K562 (cell line): ENCODE data around the gene DSTYK. TPM values are rescaled to one million over a fixed set of nuclear protein-coding genes. Genes with fewer than 3 reads are reported as not detected.

ENCODE experiments used
- CHCHD3 ChIP-seq: fragments of 250-450 bp; sonication (Bioruptor Pico); IDR thresholded peaks from 2 replicates; pipeline ENCODE4 v2.1.2; 2022; ENCODE audit warnings: mild to moderate bottlenecking
- ERF ChIP-seq: fragments of 450-650 bp; formaldehyde crosslinking; IDR thresholded peaks from 2 replicates; pipeline ENCODE4 v1.4.0; 2020; ENCODE audit warnings: mild to moderate bottlenecking, mixed read lengths
- MEF2A ChIP-seq: IDR thresholded peaks from 2 replicates; pipeline ENCODE4 v1.6.1; 2011; ENCODE audit warnings: low read depth, mild to moderate bottlenecking, low read length, moderate library complexity; ENCODE audit not compliant: control insufficient read depth
- MTA2 ChIP-seq: fragments of 450-650 bp; IDR thresholded peaks from 2 replicates; pipeline ENCODE4 v1.6.1; 2016; ENCODE audit warnings: low read depth
- NCOA4 ChIP-seq: fragments of 450-650 bp; IDR thresholded peaks from 2 replicates; pipeline ENCODE4 v1.6.1; 2018; ENCODE audit warnings: mild to moderate bottlenecking; ENCODE audit not compliant: partially characterized antibody
- NFRKB ChIP-seq: fragments of 450-650 bp; IDR thresholded peaks from 2 replicates; pipeline ENCODE4 v1.6.1; 2016; ENCODE audit warnings: low read depth
- POLR3A ChIP-seq: IDR thresholded peaks from 2 replicates; pipeline ENCODE4 v1.6.1; 2011; ENCODE audit warnings: borderline replicate concordance, mild to moderate bottlenecking, moderate library complexity; ENCODE audit not compliant: insufficient read length, insufficient read depth; ENCODE audit errors: extremely low read depth
- TFAM ChIP-seq: fragments of 250-450 bp; sonication (Bioruptor Pico); conservative IDR thresholded peaks from 2 replicates; pipeline ENCODE4 v1.5.0; 2021; ENCODE audit warnings: mild to moderate bottlenecking, moderate library complexity
- ZNF586 ChIP-seq: fragments of 450-650 bp; formaldehyde crosslinking; conservative IDR thresholded peaks from 2 replicates; pipeline ENCODE4 v1.4.0; 2020; ENCODE audit warnings: mild to moderate bottlenecking, moderate library complexity
- polyA plus RNA-seq, 8 experiments: library from polyadenylated mRNA; depleted of rRNA in 4 of 8; stranded (reverse) in 5 of 8; unstranded in 3 of 8; fragments of >200 nt; fragmentation: Nextera tagmentation in 2 of 8; fragmentation: Illumina TruSeq in 1 of 8; extraction: Ambion mirVana in 2 of 8; extraction: Trizol in 1 of 8; gene quantifications; 2 replicates each; pipeline versions ENCODE4 v1.2.1 to v1.2.3, GENCODE V29; 2011 to 2014; ENCODE audit warnings: inconsistent platforms in 1 of 8, missing spikeins in 1 of 8
- total RNA-seq, 7 experiments: library from RNA; depleted of rRNA in 6 of 7; stranded (reverse); fragments of >200 nt in 6 of 7; fragmentation: Illumina TruSeq in 2 of 7; extraction: Trizol in 2 of 7; gene quantifications; 2 replicates each; pipeline versions ENCODE4 v1.2.1 to v1.2.3, GENCODE V29; 2011 to 2021; ENCODE audit warnings: low replicate concordance in 1 of 7
- TF ChIP-seq, protein P1 (sequence below): fragments of 450-650 bp; formaldehyde crosslinking; IDR thresholded peaks from 2 replicates; pipeline ENCODE4 v1.4.0; 2022; ENCODE audit warnings: missing genetic modification characterization
- TF ChIP-seq, protein P2 (sequence below): fragments of 450-650 bp; IDR thresholded peaks from one replicate; pipeline ENCODE4 v1.6.1; 2018; ENCODE audit warnings: mild to moderate bottlenecking, moderate library complexity; ENCODE audit not compliant: partially characterized antibody
- TF ChIP-seq, protein P3 (sequence below): fragments of 200-400 bp; formaldehyde crosslinking; IDR thresholded peaks from 2 replicates; pipeline ENCODE4 v1.6.1; 2017; ENCODE audit warnings: mild to moderate bottlenecking, low read depth, low read length, moderate library complexity
- TF ChIP-seq, protein P4 (sequence below): fragments of 250-450 bp; sonication (Bioruptor Pico); IDR thresholded peaks from 2 replicates; pipeline ENCODE4 v1.9.0; 2021; ENCODE audit warnings: mild to moderate bottlenecking
- TF ChIP-seq, protein P5 (sequence below), 3 experiments: fragments of 200-800 bp in 1 of 3; sonication (Bioruptor generic) in 1 of 3; sonication (generic) in 1 of 3; formaldehyde crosslinking in 1 of 3; IDR thresholded peaks; 2 replicates each; pipeline versions ENCODE4 v1.6.1 to v1.8.0; 2016 to 2022; ENCODE audit warnings: mild to moderate bottlenecking in 2 of 3, missing compliant biosample characterization in 2 of 3, missing genetic modification characterization in 2 of 3, missing genetic modification reagents in 1 of 3
- TF ChIP-seq, protein P6 (sequence below): sonication (generic); formaldehyde crosslinking; IDR thresholded peaks from 2 replicates; pipeline ENCODE4 v1.8.0; 2023; ENCODE audit warnings: missing genetic modification reagents, mild to moderate bottlenecking, borderline replicate concordance

DSTYK gene
- total and polyA plus RNA-seq, 9 of the 15 experiments (the other 6 are each of a cell fraction or from before 2014, with no cell fraction given): 4.2 to 7.1 (median 6.2) TPM

DNA sequence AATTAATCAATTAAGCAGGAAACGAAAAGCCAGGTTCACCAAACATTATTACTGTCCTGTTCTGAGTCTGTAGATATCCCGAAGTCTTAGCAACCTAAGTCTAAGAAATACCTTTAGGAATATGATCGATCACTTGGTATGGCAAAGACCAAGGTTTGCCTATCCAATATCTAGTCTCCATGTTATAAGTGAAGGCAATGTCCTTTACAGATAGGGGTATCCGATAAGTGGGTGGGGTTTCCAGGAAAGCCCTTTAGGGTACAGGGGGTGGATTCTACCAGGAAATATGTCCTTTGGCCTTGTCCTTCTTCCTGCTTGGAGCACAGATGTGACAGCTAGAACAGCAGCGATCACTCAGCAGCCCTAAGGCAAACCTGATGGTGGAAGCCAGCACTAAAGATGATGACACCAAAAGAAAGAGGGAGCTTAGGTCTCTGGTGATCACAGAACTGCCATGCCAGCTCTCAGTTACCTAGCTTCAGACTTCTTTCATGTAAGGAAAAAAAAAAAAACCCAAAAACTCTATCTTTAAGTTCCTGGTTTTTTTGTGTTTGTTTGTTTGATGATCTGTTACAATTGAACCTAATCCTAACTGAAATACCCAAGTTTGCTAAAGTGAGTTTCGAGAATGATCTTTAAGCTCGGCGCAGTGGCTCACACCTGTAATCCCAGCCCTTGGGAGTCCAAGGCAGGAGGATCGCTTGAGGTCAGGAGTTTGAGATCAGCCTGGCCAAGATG is 40.8 kb downstream of the DSTYK start (continued):
- TF ChIP-seq, protein P1, sequence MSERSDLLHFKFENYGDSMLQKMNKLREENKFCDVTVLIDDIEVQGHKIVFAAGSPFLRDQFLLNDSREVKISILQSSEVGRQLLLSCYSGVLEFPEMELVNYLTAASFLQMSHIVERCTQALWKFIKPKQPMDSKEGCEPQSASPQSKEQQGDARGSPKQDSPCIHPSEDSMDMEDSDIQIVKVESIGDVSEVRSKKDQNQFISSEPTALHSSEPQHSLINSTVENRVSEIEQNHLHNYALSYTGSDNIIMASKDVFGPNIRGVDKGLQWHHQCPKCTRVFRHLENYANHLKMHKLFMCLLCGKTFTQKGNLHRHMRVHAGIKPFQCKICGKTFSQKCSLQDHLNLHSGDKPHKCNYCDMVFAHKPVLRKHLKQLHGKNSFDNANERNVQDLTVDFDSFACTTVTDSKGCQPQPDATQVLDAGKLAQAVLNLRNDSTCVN (CRISPR knock-in tag): no peak
- no peak for TF ChIP-seq POLR3A
- TF ChIP-seq ERF (CRISPR knock-in tag): no peak
- TF ChIP-seq CHCHD3 (CRISPR knock-in tag): no peak
- TF ChIP-seq, protein P2, sequence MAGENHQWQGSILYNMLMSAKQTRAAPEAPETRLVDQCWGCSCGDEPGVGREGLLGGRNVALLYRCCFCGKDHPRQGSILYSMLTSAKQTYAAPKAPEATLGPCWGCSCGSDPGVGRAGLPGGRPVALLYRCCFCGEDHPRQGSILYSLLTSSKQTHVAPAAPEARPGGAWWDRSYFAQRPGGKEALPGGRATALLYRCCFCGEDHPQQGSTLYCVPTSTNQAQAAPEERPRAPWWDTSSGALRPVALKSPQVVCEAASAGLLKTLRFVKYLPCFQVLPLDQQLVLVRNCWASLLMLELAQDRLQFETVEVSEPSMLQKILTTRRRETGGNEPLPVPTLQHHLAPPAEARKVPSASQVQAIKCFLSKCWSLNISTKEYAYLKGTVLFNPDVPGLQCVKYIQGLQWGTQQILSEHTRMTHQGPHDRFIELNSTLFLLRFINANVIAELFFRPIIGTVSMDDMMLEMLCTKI: no peak
- TF ChIP-seq ZNF586 (CRISPR knock-in tag): no peak
- TF ChIP-seq MEF2A: no peak
- no peak for TF ChIP-seq TFAM (CRISPR knock-in tag)
- TF ChIP-seq NCOA4: no peak
- peak; percentile 83; the same call in 1 of the 2 replicates for TF ChIP-seq NFRKB
- TF ChIP-seq, protein P3, sequence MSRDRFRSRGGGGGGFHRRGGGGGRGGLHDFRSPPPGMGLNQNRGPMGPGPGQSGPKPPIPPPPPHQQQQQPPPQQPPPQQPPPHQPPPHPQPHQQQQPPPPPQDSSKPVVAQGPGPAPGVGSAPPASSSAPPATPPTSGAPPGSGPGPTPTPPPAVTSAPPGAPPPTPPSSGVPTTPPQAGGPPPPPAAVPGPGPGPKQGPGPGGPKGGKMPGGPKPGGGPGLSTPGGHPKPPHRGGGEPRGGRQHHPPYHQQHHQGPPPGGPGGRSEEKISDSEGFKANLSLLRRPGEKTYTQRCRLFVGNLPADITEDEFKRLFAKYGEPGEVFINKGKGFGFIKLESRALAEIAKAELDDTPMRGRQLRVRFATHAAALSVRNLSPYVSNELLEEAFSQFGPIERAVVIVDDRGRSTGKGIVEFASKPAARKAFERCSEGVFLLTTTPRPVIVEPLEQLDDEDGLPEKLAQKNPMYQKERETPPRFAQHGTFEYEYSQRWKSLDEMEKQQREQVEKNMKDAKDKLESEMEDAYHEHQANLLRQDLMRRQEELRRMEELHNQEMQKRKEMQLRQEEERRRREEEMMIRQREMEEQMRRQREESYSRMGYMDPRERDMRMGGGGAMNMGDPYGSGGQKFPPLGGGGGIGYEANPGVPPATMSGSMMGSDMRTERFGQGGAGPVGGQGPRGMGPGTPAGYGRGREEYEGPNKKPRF: no peak
- TF ChIP-seq, protein P4, sequence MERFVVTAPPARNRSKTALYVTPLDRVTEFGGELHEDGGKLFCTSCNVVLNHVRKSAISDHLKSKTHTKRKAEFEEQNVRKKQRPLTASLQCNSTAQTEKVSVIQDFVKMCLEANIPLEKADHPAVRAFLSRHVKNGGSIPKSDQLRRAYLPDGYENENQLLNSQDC: no peak
- TF ChIP-seq, protein P5, sequence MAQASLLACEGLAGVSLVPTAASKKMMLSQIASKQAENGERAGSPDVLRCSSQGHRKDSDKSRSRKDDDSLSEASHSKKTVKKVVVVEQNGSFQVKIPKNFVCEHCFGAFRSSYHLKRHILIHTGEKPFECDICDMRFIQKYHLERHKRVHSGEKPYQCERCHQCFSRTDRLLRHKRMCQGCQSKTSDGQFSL (CRISPR knock-in tag; IDR thresholded peaks at IDR 0.05): no peak
- TF ChIP-seq, protein P5 (tag; IDR thresholded peaks at IDR 0.05): no peak
- TF ChIP-seq, protein P6, sequence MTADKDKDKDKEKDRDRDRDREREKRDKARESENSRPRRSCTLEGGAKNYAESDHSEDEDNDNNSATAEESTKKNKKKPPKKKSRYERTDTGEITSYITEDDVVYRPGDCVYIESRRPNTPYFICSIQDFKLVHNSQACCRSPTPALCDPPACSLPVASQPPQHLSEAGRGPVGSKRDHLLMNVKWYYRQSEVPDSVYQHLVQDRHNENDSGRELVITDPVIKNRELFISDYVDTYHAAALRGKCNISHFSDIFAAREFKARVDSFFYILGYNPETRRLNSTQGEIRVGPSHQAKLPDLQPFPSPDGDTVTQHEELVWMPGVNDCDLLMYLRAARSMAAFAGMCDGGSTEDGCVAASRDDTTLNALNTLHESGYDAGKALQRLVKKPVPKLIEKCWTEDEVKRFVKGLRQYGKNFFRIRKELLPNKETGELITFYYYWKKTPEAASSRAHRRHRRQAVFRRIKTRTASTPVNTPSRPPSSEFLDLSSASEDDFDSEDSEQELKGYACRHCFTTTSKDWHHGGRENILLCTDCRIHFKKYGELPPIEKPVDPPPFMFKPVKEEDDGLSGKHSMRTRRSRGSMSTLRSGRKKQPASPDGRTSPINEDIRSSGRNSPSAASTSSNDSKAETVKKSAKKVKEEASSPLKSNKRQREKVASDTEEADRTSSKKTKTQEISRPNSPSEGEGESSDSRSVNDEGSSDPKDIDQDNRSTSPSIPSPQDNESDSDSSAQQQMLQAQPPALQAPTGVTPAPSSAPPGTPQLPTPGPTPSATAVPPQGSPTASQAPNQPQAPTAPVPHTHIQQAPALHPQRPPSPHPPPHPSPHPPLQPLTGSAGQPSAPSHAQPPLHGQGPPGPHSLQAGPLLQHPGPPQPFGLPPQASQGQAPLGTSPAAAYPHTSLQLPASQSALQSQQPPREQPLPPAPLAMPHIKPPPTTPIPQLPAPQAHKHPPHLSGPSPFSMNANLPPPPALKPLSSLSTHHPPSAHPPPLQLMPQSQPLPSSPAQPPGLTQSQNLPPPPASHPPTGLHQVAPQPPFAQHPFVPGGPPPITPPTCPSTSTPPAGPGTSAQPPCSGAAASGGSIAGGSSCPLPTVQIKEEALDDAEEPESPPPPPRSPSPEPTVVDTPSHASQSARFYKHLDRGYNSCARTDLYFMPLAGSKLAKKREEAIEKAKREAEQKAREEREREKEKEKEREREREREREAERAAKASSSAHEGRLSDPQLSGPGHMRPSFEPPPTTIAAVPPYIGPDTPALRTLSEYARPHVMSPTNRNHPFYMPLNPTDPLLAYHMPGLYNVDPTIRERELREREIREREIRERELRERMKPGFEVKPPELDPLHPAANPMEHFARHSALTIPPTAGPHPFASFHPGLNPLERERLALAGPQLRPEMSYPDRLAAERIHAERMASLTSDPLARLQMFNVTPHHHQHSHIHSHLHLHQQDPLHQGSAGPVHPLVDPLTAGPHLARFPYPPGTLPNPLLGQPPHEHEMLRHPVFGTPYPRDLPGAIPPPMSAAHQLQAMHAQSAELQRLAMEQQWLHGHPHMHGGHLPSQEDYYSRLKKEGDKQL (CRISPR knock-in tag): no peak
- no peak for TF ChIP-seq MTA2
